DMS153 (cell line): ENCODE data around the gene RUSF1.
"Not testable (repeated sequence)": the region's sequence is repeated elsewhere in the genome, so short reads cannot be mapped to it uniquely, and the experiment has no call there.

Experiments used
- DNase-seq: peaks from one replicate; lab custom pipeline; 2025; lab: John Stamatoyannopoulos, UW

RUSF1 gene

GRCh38 chr16:31452631-31453106, 55.5 kb downstream of the RUSF1 start:
- DNase-seq = no peak

- peak; percentile 28 for DNase-seq
These were observed 56.4 kb downstream of the RUSF1 start for GRCh38 chr16:31451681-31452351.

GRCh38 chr16:31451201-31451600, 57.0 kb downstream of the RUSF1 start:
- DNase-seq = no peak

GRCh38 chr16:31445931-31446330, 62.3 kb downstream of the RUSF1 start:
- not testable (repeated sequence) for DNase-seq

GRCh38 chr16:31441956-31442355, 66.2 kb downstream of the RUSF1 start:
- DNase-seq = no peak

- no peak for DNase-seq
These were observed 67.5 kb downstream of the RUSF1 start for GRCh38 chr16:31440516-31441184.

GRCh38 chr16:31439519-31439918, 68.7 kb downstream of the RUSF1 start:
- DNase-seq = no peak
